Testis (tissue), 3 donors: Measurements from ENCODE around the gene EDN2. TPM values are rescaled to one million over a fixed set of nuclear protein-coding genes. Genes with fewer than 3 reads are reported as not detected.

Experiments
- DNase-seq: peaks from one replicate; pipeline ENCODE4 v3.0.0-alpha.2; 2019
- H3K27ac ChIP-seq, 2 donors: fragments of 200-600 bp; sonication (generic); one replicate each; pipeline ENCODE4 v1.5.1; 2019
- H3K27me3 ChIP-seq: fragments of 200-600 bp; sonication (generic); one replicate; pipeline ENCODE4 v1.5.1; 2019
- H3K36me3 ChIP-seq: fragments of 200-600 bp; sonication (generic); one replicate; pipeline ENCODE4 v1.5.1; 2017; ENCODE audit warnings: low read depth; ENCODE audit errors: missing control alignments
- H3K4me1 ChIP-seq: fragments of 200-600 bp; sonication (generic); one replicate; pipeline ENCODE4 v1.5.1; 2019
- H3K4me3 ChIP-seq, 2 donors: fragments of 200-600 bp; sonication (generic); one replicate each; pipeline ENCODE4 v1.5.1; 2017 to 2019
- H3K9me3 ChIP-seq: fragments of 200-600 bp; sonication (generic); one replicate; pipeline ENCODE4 v1.5.1; 2017
- POLR2A ChIP-seq: fragments of 450-650 bp; IDR thresholded peaks from one replicate; pipeline ENCODE4 v1.6.1; 2017; ENCODE audit warnings: antibody characterized with exemption, mild to moderate bottlenecking, moderate library complexity
- WGBS, 2 donors: methylation state at CpG; one replicate each; pipeline ENCODE4 v1.1.5; 2018; 5-methylcytosine and 5-hydroxymethylcytosine counted together
- intact Hi-C: fragments of 100-400 bp; cut with DNase I; formaldehyde crosslinking; loops from one replicate; pipeline ENCODE4 v1.15.1; 2023; ENCODE audit warnings: low total_unique reads
- polyA plus RNA-seq: library from polyadenylated mRNA; stranded (reverse); fragments of 350-450 nt; fragmentation: Illumina TruSeq; extraction: RNeasy Lipid Tissue Mini Kit (QIAGEN cat#74804); gene quantifications from one replicate; pipeline ENCODE4 v1.2.3, GENCODE V29; 2014; ENCODE audit warnings: low read depth, low replicate concordance; ENCODE audit not compliant: insufficient read depth
- total RNA-seq, 2 donors: library from RNA; depleted of rRNA; stranded (reverse); fragments of >200 nt; gene quantifications; one replicate each; pipeline ENCODE4 v1.2.3, GENCODE V29; 2016
- TF ChIP-seq, protein P1 (sequence below), 3 experiments: fragments of 450-650 bp in 2 of 3; fragments of 200-600 bp in 1 of 3; sonication (generic) in 1 of 3; IDR thresholded peaks; one replicate each; pipeline ENCODE4 v1.5.1; 2016 to 2019; ENCODE audit warnings: antibody characterized with exemption in 3 of 3, mild to moderate bottlenecking in 2 of 3, moderate library complexity in 1 of 3

EDN2 gene
- total and polyA plus RNA-seq, 3 donors from 2014 or later: not detected

DNA sequence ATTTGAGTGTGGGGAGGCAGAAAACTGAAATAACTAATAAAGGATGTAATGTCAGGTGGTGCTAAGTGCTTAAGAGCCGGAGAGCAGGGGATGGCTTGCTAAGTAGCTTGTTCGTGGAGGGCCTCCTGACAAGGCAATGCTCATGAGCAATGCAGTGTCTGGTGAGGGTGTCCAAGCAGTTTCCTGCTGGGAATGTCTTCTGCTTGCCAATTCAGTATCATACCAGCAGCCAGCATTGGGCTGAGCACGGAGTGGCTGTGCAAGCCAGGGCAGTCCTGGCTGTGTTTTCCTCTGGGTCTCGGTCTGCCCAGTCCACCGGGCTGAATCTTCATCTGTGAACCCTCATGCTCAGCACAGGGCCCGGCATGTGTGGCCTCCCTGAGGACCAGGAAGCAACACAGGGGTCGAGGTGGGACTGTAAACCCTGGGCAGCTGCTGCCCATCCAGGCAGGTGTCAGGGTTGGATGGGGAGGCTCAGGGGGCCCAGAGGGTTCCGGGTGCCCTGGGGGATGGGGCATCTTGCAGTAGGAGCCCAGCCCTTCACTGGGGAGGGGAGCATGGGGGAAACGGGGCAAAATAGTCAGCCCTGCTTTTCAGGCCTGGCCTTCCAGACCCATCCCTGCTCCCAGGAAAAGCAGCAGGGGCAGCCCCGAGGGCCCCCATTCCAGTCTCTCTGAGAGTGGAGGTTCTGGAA is 27.5 kb downstream of the EDN2 start:
- Histone ChIP-seq H3K36me3 (no peaks in the 10 kb centered on the region), H3K27ac (no peak overlapping the region), H3K27me3 (no peaks in the 10 kb centered on the region), H3K9me3 (no peaks in the 10 kb centered on the region), H3K4me3 (no peak overlapping the region), H3K4me1 (peaks cover 8% of the 10 kb centered on the region)
- DNase-seq: no peak
- TF ChIP-seq, protein P1, sequence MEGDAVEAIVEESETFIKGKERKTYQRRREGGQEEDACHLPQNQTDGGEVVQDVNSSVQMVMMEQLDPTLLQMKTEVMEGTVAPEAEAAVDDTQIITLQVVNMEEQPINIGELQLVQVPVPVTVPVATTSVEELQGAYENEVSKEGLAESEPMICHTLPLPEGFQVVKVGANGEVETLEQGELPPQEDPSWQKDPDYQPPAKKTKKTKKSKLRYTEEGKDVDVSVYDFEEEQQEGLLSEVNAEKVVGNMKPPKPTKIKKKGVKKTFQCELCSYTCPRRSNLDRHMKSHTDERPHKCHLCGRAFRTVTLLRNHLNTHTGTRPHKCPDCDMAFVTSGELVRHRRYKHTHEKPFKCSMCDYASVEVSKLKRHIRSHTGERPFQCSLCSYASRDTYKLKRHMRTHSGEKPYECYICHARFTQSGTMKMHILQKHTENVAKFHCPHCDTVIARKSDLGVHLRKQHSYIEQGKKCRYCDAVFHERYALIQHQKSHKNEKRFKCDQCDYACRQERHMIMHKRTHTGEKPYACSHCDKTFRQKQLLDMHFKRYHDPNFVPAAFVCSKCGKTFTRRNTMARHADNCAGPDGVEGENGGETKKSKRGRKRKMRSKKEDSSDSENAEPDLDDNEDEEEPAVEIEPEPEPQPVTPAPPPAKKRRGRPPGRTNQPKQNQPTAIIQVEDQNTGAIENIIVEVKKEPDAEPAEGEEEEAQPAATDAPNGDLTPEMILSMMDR (IDR thresholded peaks at IDR 0.05): no peak
- TF ChIP-seq POLR2A: no peak
- intact Hi-C loops: no loop called here
- WGBS, 2 donors: 93 to 97% methylated on average over 3 to 10 of the region's 10 CpGs

DNA sequence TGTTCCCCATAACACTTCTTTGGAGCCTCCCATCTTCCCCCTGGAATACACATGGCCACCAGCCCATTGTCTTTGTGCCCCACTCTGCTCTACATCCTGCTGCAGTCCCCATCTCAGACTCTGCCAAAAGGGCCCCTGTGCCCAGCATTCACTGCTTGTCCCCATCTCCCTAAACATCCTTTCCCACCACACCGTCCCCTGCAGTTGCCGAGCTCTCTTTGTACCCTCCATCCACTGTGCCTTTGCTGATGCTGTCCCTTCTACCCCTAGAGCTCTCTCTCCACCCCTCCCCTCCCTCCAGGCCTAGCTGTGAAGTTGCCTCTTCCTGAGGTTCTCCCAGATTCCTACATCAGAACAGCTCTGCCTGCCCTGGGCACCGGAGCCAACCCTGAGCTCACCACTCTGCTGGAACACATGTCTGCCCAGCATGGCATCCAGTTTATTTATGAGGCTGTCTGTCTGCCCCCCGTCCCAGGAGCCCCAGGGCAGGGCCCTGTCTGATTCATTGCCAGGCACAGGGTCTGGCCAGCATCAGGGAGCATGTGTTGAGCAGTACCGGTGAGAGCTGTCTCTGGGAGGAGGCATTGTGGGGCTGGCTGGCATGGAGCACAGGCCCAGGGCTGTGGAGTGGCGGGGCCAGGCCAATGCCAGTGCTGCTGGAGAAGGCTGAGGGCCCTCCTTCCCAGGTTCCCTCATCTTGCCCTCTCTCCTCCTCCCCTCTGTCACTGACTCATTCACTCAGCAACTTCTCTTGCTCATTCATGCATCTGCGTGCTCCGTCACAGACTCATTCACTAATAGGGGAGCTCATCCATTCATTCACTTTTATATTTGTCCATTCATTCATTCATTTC is 28.8 kb downstream of the EDN2 start:
- Histone ChIP-seq H3K27me3 (no peaks in the 10 kb centered on the region), H3K9me3 (no peaks in the 10 kb centered on the region), H3K4me3 (no peak overlapping the region), H3K36me3 (no peaks in the 10 kb centered on the region), H3K27ac (no peak overlapping the region), H3K4me1 (peaks cover 8% of the 10 kb centered on the region)
- WGBS, 2 donors: 93 to 96% methylated on average over 8 of the region's 8 CpGs
- no peak for DNase-seq
- TF ChIP-seq, protein P1 (IDR thresholded peaks at IDR 0.05): no peak
- no peak for TF ChIP-seq POLR2A
- intact Hi-C loops: no loop called here

DNA sequence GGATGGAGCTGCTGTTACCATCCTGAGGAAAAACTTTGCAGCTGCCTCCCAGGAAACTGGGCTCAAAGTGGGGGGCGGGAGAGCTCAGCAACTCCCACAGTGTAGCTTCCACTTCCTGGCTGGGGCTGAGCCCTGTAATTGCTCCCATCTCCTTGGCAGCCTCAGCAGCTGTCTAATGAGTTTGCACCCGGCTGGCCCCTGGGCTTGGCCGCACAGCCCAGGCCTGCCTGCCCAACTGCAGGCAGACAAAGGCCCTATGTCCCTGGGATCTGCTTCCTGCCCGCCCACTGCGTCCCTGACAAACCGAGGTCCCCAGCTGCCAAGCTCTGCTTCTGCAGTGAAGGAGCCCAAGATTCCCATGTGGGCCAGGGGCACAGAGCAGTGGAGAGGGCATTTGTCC is 30.1 kb downstream of the EDN2 start:
- Histone ChIP-seq H3K9me3 (no peaks in the 10 kb centered on the region), H3K36me3 (no peaks in the 10 kb centered on the region), H3K4me3 (no peak overlapping the region), H3K27me3 (no peaks in the 10 kb centered on the region), H3K27ac (no peak overlapping the region), H3K4me1 (peaks cover 8% of the 10 kb centered on the region)
- DNase-seq: peak; percentile 62
- 42 to 67% methylated on average over 1 to 6 of the region's 6 CpGs for WGBS, 2 donors
- TF ChIP-seq POLR2A: no peak
- TF ChIP-seq, protein P1 (IDR thresholded peaks at IDR 0.05): no peak
- intact Hi-C loops: no loop called here

DNA sequence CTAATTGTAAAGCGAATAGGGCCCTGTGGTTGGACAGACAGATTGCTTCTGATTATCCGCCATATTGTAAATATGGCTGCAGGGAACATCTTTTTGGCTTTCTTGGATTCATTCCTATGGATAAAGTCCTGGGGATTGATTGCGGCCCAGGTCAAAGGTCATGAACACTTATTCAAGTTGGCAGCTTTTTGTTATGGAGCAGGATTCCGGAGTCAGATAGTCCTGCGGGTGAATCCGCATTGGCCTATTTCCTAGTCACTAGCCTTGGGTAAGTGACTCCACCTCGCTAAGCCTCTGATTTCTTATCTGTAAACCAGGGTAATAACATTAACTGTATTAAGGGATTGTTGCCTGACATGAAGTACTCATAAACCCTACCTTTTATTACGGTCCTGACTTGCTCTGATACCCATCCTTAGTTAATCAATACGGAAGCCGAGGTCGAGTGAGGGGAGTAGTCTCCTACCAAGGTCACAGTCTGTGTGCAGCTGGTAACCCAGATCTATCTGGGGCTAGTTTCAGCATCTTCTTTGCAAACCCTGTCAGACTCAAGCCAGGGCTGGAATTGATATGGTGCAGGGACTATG is 31.7 kb downstream of the EDN2 start:
- Histone ChIP-seq H3K27me3 (no peaks in the 10 kb centered on the region), H3K27ac (no peak overlapping the region), H3K9me3 (no peaks in the 10 kb centered on the region), H3K36me3 (no peaks in the 10 kb centered on the region), H3K4me3 (no peak overlapping the region), H3K4me1 (peaks cover 8% of the 10 kb centered on the region)
- WGBS, 2 donors: 75 to 88% methylated on average over 11 of the region's 11 CpGs
- TF ChIP-seq POLR2A: no peak
- TF ChIP-seq, protein P1 (IDR thresholded peaks at IDR 0.05): no peak
- intact Hi-C loops: no loop called here
- DNase-seq: no peak
